Kidney tubule cell (primary cell): ENCODE data around the gene EIF5.
A peak's percentile ranks its signal among the peaks of the same experiment; 100 is the strongest.

Experiments
- DNase-seq: peaks from one replicate; pipeline ENCODE4 v3.0.0-alpha.2; 2018; ENCODE audit warnings: low spot score

Gene EIF5

DNA sequence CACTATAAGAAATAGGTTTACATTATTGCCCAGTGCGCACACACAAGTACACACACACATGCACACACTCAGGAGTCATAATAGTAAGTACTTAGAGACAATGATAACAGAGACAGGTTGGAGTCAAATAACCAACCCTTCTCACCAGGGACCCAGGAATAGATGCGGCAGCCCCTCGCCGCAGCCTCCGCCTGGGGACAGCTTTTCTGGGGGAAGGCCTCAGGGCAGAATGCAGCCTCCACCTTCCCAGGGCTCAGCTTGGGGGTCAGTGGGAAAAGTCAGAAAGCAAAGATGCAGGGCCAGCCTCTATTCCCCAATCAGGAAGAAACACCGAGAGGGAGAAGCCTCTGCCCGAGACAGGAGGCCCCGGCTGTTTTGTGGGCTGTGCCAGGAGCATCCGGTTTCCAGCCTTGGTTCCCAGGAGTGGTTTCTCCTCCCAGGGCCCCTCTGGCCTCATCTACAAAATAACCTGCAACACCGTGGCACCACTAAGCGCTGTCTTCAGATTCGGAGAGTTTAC lies 23.4 kb upstream of the EIF5 start:
- DNase-seq, result no peak

- no peak for DNase-seq
Observed at GRCh38 chr14:103311171-103311997, 22.7 kb upstream of the EIF5 start.

DNA sequence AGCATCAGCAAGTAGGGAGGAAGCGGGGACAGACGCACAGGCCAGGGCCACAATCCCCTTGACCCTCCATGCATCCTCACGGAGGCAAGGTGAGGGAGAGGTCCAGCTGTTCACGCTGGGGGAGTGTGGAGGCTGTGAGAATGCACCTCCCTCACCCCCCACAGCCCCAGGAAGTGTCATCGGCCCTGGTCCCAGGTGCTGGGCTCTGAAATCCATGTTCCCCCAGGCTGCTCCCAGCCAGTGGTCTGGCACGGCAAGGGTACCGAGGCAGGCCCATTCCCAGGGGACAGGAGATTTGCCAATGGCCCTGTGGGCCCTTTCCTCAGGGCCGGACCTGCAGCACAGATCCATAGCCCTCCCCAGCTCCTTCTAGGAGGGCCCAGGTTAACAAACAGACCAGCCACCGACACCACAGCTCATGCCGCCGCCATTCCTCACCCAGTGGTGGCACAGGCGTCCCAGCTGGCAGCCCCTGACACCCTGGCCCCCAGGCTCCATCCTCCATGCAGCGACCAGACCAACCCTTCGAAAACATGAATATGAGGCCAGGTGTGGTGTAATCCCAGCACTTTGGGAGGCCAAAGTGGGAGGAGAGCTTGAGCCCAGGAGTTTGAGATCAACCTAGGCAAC lies 21.9 kb upstream of the EIF5 start:
- no peak for DNase-seq

- no peak for DNase-seq
Observed at GRCh38 chr14:103313704-103314103, 20.3 kb upstream of the EIF5 start.

DNA sequence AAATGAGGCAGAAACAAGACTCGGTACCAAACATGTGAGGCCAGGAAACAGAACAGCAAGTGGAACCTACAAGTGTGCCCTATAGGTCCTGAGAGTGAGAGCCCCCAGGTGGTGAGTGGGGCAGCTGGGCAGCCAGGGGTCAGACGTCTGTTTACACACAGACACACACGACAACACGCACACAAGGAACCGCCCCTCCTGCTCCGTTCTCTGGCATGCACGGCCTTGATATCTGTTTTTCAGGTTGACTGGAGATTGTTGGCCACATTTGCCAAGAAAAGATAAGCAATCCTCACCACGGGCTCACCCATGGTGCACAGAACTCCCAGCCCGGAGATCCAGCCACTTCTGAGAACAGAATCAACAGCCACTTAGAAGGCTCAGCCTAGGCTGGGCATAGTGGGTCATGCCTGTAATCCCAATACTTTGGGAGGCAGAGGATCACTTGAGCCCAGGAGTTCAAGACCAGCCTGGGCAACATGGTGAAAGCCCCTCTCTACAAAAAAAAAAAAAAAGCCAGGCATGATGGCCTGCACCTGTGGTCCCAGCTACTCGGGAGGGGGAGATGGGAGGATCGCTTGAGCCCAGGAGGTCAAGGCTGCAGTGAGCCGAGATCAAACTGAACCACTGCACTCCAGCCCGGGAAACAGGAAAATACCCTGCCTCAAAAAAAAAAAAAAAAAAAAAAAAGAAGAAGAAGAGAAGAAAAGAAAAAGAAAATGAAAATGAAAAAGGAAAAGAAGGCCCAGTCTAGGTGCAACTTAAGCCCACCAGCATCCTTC lies 19.4 kb upstream of the EIF5 start:
- no peak for DNase-seq

- no peak for DNase-seq
Observed at GRCh38 chr14:103315351-103315911, 18.6 kb upstream of the EIF5 start.

DNA sequence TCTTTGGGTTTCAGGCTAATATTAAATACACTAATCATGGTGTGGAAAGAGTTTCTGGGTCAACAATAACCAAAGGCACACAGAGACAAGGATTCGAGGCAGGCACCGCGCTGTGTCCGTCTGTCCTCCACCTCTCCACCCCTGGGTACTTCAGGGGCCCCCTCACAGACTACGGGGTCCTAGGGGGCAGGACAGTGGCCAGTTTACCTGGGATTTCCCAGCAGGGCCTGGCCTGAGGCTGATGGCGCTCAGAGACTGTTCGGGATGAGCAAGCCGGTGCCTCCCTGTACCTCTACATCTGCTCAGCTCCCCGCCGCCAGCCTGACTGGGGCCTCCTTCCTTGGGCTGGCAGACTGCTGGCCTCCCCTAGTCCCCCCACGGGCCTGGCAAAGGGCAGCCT lies 18.1 kb upstream of the EIF5 start:
- no peak for DNase-seq

- DNase-seq, result no peak
Observed at GRCh38 chr14:103316721-103317121, 17.3 kb upstream of the EIF5 start.

GRCh38 chr14:103317251-103317650 lies 16.8 kb upstream of the EIF5 start:
- DNase-seq, result no peak

- no peak for DNase-seq
Observed at GRCh38 chr14:103317976-103318580, 16.0 kb upstream of the EIF5 start.

- DNase-seq, result no peak
Observed at GRCh38 chr14:103318750-103319419, 15.2 kb upstream of the EIF5 start.

GRCh38 chr14:103319422-103319821 lies 14.6 kb upstream of the EIF5 start:
- no peak for DNase-seq

DNA sequence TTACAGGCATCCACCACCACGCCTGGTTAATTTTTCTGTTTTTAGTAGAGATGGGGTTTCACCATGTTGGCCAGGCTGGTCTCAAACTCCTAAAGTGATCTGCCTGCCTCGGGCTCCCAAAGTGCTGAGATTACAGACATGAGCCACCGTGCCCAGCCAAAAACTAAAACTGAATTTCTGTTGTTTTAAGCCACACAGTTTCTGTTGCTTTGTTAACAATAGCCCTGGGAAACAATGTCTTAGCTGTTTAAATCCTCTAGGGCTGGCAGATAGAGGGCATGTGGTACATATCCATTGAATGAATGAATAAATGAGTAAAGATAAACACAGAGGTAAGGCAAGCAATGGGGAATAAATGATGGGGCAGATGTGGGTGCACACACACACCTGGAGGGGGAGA lies 8.0 kb upstream of the EIF5 start:
- no peak for DNase-seq

- DNase-seq, result no peak
Observed at GRCh38 chr14:103328941-103329340, 5.1 kb upstream of the EIF5 start.

GRCh38 chr14:103329401-103330347 lies 4.4 kb upstream of the EIF5 start:
- peak; percentile 88 for DNase-seq

- no peak for DNase-seq
Observed at GRCh38 chr14:103330536-103330935, 3.5 kb upstream of the EIF5 start.

- peak; percentile 29 for DNase-seq
Observed at GRCh38 chr14:103332143-103332919, 1.7 kb upstream of the EIF5 start.

DNA sequence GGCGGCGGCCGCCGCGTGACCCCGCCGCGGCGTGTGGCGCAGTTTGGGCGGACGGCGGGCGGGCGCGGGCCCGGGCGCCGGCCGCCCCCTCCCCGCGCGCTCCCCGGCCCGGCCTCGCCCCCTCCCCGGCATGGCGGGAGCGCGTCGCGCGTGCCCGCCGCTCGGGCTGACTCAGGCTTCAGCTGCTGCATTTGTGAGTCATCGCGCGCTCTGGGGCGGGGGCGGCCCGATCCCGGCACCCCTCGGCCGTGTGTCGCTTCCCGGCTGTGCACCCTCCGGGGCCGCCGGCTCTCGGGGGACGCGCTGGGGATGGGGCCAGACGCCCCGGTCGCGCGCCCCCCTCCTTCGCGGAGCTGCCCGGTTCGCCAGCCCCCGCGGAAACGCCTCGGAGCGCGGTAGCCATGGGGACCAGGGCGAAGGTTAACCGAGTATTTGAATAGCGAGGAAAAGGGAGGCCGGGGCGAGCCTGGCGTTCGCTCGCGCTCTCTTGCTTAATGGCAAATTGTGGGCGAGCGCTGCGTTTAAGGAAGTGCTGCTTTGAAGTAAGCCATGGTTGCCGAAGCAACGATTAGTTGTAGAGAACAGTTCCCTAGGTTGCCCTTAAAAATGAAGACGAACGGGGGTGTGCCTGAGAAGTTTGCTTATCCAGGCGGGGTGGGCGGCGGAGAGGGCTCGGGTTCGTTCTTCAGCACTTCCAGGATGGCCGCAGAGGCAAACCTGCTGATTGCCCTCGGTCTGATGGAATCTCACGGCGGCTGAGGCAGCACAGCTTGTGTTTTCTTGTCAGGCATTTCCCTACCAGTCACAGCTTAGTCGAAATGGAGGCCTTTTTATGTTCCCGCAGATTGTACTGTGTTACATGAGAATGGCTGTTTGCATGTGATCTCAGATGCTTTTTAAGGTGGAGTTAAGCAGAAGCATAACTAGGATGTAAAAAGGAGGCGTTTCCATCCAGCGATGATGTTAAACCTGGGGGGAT lies 896 bp downstream of the EIF5 start:
- peak; percentile 82 for DNase-seq
